Esophagus squamous epithelium (tissue), 4 donors: ENCODE data around the gene TMEM37.

ENCODE experiments used
- POLR2A ChIP-seq, 4 donors: fragments of 450-650 bp; IDR thresholded peaks; one replicate each; pipeline ENCODE4 v1.6.1; 2017; ENCODE audit warnings: antibody characterized with exemption in 4 of 4, mild to moderate bottlenecking in 4 of 4, moderate library complexity in 3 of 4
- TF ChIP-seq, protein P1 (sequence below), 6 experiments: fragments of 450-650 bp in 4 of 6; fragments of 200-600 bp in 2 of 6; sonication (generic) in 2 of 6; IDR thresholded peaks; one replicate each; pipeline ENCODE4 v1.5.1; 2016 to 2019; ENCODE audit warnings: antibody characterized with exemption in 6 of 6, mild to moderate bottlenecking in 4 of 6, moderate library complexity in 4 of 6

DNA sequence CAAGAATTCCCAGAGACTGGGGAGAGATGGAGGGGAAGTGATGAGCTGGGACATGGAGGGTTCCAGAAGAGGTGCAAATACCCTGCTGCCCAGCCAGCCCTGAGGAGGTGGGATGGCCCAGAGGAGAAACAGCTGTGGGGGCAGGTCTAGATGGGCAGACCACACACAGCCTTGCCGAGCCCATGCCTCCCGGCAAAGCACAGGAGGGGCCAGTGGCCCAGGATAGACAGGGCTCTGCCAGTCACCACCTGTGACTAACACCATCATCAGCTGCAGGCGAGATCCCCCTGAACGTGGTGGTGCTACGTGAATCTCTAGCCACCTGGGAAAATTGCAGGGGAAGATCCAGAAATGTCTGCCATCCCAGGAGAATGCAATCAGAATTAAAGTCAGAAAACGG, 53.2 kb downstream of the TMEM37 start:
- TF ChIP-seq POLR2A (IDR thresholded peaks at IDR 0.05) = no peak
- TF ChIP-seq, protein P1, sequence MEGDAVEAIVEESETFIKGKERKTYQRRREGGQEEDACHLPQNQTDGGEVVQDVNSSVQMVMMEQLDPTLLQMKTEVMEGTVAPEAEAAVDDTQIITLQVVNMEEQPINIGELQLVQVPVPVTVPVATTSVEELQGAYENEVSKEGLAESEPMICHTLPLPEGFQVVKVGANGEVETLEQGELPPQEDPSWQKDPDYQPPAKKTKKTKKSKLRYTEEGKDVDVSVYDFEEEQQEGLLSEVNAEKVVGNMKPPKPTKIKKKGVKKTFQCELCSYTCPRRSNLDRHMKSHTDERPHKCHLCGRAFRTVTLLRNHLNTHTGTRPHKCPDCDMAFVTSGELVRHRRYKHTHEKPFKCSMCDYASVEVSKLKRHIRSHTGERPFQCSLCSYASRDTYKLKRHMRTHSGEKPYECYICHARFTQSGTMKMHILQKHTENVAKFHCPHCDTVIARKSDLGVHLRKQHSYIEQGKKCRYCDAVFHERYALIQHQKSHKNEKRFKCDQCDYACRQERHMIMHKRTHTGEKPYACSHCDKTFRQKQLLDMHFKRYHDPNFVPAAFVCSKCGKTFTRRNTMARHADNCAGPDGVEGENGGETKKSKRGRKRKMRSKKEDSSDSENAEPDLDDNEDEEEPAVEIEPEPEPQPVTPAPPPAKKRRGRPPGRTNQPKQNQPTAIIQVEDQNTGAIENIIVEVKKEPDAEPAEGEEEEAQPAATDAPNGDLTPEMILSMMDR (IDR thresholded peaks at IDR 0.05) = no peak
